ENCODE results near the gene VSIG8.

Gene VSIG8

DNA sequence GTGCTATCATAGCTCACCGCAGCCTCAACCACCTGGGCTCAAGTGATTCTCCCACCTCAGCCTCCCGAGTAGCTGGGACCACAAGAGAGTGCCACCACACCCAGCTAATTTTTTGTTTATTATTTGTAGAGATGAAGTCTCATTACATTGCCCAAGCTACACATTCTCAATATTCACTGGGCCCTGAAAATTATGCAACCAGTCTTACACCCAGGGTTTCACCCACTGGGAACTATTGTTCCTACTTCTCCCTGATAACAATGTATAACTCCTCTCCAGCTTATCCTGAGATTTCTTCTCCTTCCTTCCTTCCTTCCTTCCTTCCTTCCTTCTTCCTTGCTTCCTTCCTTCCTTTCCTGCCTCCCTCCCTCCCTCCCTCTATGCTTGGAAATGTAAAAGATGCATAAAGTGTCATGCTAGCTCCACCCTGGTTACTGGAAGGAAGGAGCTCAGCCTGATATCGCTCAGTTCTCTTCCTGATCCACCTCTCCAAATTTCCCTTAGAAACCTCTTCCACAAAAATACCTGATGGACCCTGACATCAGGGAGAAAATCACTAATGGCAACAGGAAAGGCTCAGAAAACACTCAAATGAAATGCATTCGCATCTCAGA is 11.2 kb upstream of the VSIG8 start:
- no peak for DNase-seq (ENCODE audit: low read depth in 1 of 2, low spot score in 1 of 2)
- no peak overlapping the region for H3K27ac ChIP-seq (replicated peaks)
- no peak overlapping the region for H3K4me3 ChIP-seq (replicated peaks; ENCODE audit: insufficient read depth, low read length)
- no peak for TF ChIP-seq GABPA (IDR thresholded peaks at IDR 0.05; ENCODE audit: low read depth)
- TF ChIP-seq SPI1 (IDR thresholded peaks at IDR 0.05; ENCODE audit: borderline replicate concordance, low read depth), result no peak
- TF ChIP-seq, protein P1, sequence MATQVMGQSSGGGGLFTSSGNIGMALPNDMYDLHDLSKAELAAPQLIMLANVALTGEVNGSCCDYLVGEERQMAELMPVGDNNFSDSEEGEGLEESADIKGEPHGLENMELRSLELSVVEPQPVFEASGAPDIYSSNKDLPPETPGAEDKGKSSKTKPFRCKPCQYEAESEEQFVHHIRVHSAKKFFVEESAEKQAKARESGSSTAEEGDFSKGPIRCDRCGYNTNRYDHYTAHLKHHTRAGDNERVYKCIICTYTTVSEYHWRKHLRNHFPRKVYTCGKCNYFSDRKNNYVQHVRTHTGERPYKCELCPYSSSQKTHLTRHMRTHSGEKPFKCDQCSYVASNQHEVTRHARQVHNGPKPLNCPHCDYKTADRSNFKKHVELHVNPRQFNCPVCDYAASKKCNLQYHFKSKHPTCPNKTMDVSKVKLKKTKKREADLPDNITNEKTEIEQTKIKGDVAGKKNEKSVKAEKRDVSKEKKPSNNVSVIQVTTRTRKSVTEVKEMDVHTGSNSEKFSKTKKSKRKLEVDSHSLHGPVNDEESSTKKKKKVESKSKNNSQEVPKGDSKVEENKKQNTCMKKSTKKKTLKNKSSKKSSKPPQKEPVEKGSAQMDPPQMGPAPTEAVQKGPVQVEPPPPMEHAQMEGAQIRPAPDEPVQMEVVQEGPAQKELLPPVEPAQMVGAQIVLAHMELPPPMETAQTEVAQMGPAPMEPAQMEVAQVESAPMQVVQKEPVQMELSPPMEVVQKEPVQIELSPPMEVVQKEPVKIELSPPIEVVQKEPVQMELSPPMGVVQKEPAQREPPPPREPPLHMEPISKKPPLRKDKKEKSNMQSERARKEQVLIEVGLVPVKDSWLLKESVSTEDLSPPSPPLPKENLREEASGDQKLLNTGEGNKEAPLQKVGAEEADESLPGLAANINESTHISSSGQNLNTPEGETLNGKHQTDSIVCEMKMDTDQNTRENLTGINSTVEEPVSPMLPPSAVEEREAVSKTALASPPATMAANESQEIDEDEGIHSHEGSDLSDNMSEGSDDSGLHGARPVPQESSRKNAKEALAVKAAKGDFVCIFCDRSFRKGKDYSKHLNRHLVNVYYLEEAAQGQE (IDR thresholded peaks at IDR 0.05; ENCODE audit: insufficient replicate concordance, low read depth), result no peak
- TF ChIP-seq, protein P2, sequence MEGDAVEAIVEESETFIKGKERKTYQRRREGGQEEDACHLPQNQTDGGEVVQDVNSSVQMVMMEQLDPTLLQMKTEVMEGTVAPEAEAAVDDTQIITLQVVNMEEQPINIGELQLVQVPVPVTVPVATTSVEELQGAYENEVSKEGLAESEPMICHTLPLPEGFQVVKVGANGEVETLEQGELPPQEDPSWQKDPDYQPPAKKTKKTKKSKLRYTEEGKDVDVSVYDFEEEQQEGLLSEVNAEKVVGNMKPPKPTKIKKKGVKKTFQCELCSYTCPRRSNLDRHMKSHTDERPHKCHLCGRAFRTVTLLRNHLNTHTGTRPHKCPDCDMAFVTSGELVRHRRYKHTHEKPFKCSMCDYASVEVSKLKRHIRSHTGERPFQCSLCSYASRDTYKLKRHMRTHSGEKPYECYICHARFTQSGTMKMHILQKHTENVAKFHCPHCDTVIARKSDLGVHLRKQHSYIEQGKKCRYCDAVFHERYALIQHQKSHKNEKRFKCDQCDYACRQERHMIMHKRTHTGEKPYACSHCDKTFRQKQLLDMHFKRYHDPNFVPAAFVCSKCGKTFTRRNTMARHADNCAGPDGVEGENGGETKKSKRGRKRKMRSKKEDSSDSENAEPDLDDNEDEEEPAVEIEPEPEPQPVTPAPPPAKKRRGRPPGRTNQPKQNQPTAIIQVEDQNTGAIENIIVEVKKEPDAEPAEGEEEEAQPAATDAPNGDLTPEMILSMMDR (IDR thresholded peaks at IDR 0.05; ENCODE audit: insufficient read depth, low read length), result no peak
- no peak for TF ChIP-seq POLR2AphosphoS5 (IDR thresholded peaks at IDR 0.05; ENCODE audit: low read depth)
- no peaks in the 10 kb centered on the region for H3K27me3 ChIP-seq (ENCODE audit: insufficient read depth, poor library complexity, severe bottlenecking)

DNA sequence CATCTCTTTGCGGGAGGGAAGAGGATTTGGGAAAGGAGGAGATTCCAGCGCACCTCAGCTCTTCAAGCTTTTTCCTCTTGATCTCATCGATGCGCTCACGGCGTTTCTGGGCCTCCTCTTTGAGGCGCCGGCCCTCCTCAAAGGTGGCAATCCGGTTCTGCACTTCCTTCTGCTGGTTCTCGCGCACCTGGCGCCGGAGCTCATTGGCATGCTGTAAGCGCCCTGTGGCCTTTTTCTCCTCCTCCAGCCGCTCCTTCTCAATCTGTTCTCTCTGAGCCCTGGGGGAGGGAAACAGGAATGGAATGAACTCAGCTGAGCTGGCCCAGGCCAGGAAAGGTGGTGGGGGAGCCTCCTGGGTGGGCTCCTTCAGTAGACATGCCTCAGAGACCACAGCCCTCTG is 10.4 kb upstream of the VSIG8 start:
- H3K27me3 ChIP-seq (ENCODE audit: insufficient read depth, poor library complexity, severe bottlenecking), result no peaks in the 10 kb centered on the region
- TF ChIP-seq POLR2AphosphoS5 (IDR thresholded peaks at IDR 0.05; ENCODE audit: low read depth) (no peak), GABPA (IDR thresholded peaks at IDR 0.05; ENCODE audit: low read depth) (no peak), SPI1 (IDR thresholded peaks at IDR 0.05; ENCODE audit: borderline replicate concordance, low read depth) (no peak)
- TF ChIP-seq, protein P2 (IDR thresholded peaks at IDR 0.05; ENCODE audit: insufficient read depth, low read length), result no peak
- TF ChIP-seq, protein P1 (IDR thresholded peaks at IDR 0.05; ENCODE audit: insufficient replicate concordance, low read depth), result no peak
- DNase-seq (ENCODE audit: low read depth in 1 of 2, low spot score in 1 of 2), result no peak
- H3K27ac ChIP-seq (replicated peaks), result no peak overlapping the region
- H3K4me3 ChIP-seq (replicated peaks; ENCODE audit: insufficient read depth, low read length), result no peak overlapping the region

DNA sequence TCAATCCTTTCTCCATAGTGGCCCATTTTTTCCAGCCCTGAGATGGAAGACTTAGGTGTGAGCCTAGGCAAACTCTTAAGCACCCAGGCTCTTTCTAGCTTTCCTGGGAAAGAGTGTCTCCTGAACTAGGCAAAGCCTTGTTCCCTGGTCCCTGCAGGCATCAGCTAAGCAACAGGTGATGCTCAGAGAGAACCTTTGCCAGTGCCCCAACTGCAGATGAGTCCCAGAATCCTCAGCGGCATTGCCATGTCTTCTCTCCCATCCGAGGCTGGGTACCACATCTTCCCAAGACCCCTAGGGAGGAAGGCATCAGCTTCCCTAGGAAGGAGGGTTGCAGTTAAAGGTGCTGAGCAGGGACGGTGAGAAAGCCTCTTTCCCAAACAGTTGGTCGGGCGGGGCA is 8.2 kb upstream of the VSIG8 start:
- no peak for DNase-seq (ENCODE audit: low read depth in 1 of 2, low spot score in 1 of 2)
- Histone ChIP-seq H3K27me3 (ENCODE audit: insufficient read depth, poor library complexity, severe bottlenecking) (no peaks in the 10 kb centered on the region), H3K4me3 (replicated peaks; ENCODE audit: insufficient read depth, low read length) (no peak overlapping the region), H3K27ac (replicated peaks) (no peak overlapping the region)
- TF ChIP-seq, protein P2 (IDR thresholded peaks at IDR 0.05; ENCODE audit: insufficient read depth, low read length), result no peak
- TF ChIP-seq SPI1 (IDR thresholded peaks at IDR 0.05; ENCODE audit: borderline replicate concordance, low read depth) (no peak), POLR2AphosphoS5 (IDR thresholded peaks at IDR 0.05; ENCODE audit: low read depth) (no peak), GABPA (IDR thresholded peaks at IDR 0.05; ENCODE audit: low read depth) (no peak)
- TF ChIP-seq, protein P1 (IDR thresholded peaks at IDR 0.05; ENCODE audit: insufficient replicate concordance, low read depth), result no peak
